ENCODE results near the gene PGAP1.

- TF ChIP-seq EZH2 (IDR thresholded peaks at IDR 0.05; ENCODE audit: low read depth) = no peak
- TF ChIP-seq CTCF (conservative IDR thresholded peaks at IDR 0.05) = no peak
Observed at GRCh38 chr2:196952936-196953335, 26.4 kb upstream of the PGAP1 start.
